PC-9 (cell line): ENCODE measurements around the gene YIPF5.

Source experiments
- CTCF ChIP-seq: fragments of 200-600 bp; sonication (generic); conservative IDR thresholded peaks from 2 replicates; pipeline ENCODE4 v1.6.1; 2017; ENCODE audit warnings: mixed run types, antibody characterized with exemption, mild to moderate bottlenecking, moderate library complexity
- EZH2 ChIP-seq: fragments of 200-600 bp; sonication (generic); IDR thresholded peaks from 2 replicates; pipeline ENCODE4 v1.8.0; 2017; ENCODE audit warnings: antibody characterized with exemption, low read depth

DNA sequence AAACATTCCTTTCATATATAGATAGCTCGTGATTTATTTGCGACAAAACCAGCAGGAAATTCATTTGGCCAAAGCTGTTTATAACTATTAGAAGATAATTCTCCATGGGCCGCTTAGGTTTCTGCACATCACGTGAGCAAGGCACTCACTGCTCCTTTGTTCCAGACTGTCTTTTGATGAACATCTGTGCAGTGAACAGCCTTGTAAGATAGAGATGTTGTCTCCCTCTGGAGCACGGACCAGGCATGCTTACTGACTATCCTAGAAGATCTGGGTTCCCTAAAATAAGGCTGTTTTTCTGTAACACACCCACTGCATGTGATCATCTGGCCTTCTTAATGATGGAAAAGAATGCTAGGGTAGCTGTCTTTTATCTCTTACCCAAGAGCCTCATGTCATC lies 30.9 kb downstream of the YIPF5 start:
- TF ChIP-seq CTCF (no peak), EZH2 (no peak)
